PC-9 (cell line): ENCODE results near the gene RNF10. TPM values are rescaled to one million over a fixed set of nuclear protein-coding genes. Genes with fewer than 3 reads are reported as not detected.

ENCODE experiments used
- BruUV-seq: library from RNA; stranded (reverse); fragments of 400-500 nt; replicated peaks from 2 replicates; lab custom pipeline; 2021; lab: Mats Ljungman, UMichigan
- CTCF ChIA-PET: fragments of 300-600 bp; sonication (Branson Sonifier 250); formaldehyde crosslinking; loops from one replicate; lab custom pipeline; 2022; ENCODE audit warnings: antibody characterized with exemption; lab: Charles Lee
- POLR2A ChIA-PET: fragments of 300-600 bp; sonication (Branson Sonifier 250); formaldehyde crosslinking; loops from one replicate; lab custom pipeline; 2022; ENCODE audit warnings: antibody characterized with exemption; ENCODE audit not compliant: unreplicated experiment; lab: Charles Lee
- DNase-seq, 2 experiments: peaks; one replicate each; pipeline versions ENCODE4 v3.0.0 to v3.0.0-alpha.2; 2015 to 2022; ENCODE audit warnings: mixed read lengths in 1 of 2
- H2AFZ ChIP-seq: fragments of 200-600 bp; sonication (generic); 2 replicates; pipeline ENCODE4 v1.8.1; 2017; ENCODE audit warnings: antibody characterized with exemption
- H3F3A ChIP-seq: fragments of 200-600 bp; sonication (generic); 2 replicates; pipeline ENCODE4 v1.8.1; 2017; ENCODE audit warnings: antibody characterized with exemption, mild to moderate bottlenecking, low read depth; ENCODE audit not compliant: insufficient read depth
- H3K27ac ChIP-seq: fragments of 200-600 bp; sonication (generic); 2 replicates; pipeline ENCODE4 v1.6.1; 2016; ENCODE audit warnings: mixed run types
- H3K27me3 ChIP-seq: fragments of 200-600 bp; sonication (generic); 2 replicates; pipeline ENCODE4 v1.6.1; 2016; ENCODE audit warnings: low read depth, mixed run types; ENCODE audit not compliant: insufficient read depth
- H3K36me3 ChIP-seq: fragments of 200-600 bp; sonication (generic); 2 replicates; pipeline ENCODE4 v1.6.1; 2016; ENCODE audit warnings: low read depth, mixed run types
- H3K4me1 ChIP-seq: fragments of 200-600 bp; sonication (generic); replicated peaks from 2 replicates; pipeline ENCODE4 v1.6.1; 2016; ENCODE audit warnings: mixed run types; ENCODE audit not compliant: insufficient read depth
- H3K4me2 ChIP-seq: fragments of 200-600 bp; sonication (generic); 2 replicates; pipeline ENCODE4 v1.6.1; 2017; ENCODE audit warnings: mixed run types
- H3K4me3 ChIP-seq: fragments of 200-600 bp; sonication (generic); 2 replicates; pipeline ENCODE4 v1.6.1; 2016; ENCODE audit warnings: mixed run types
- H3K79me2 ChIP-seq: fragments of 200-600 bp; sonication (generic); 2 replicates; pipeline ENCODE4 v1.6.1; 2017; ENCODE audit warnings: low read depth, mixed run types
- H3K9me2 ChIP-seq: fragments of 200-600 bp; sonication (generic); 2 replicates; pipeline ENCODE4 v1.8.1; 2017; ENCODE audit warnings: mild to moderate bottlenecking; ENCODE audit not compliant: insufficient read depth
- H3K9me3 ChIP-seq: fragments of 200-600 bp; sonication (generic); 2 replicates; pipeline ENCODE4 v1.8.1; 2016; ENCODE audit warnings: low read depth; ENCODE audit not compliant: insufficient read depth
- H4K20me1 ChIP-seq: fragments of 200-600 bp; sonication (generic); 2 replicates; pipeline ENCODE4 v1.8.1; 2017; ENCODE audit not compliant: insufficient read depth
- CTCF ChIP-seq: fragments of 200-600 bp; sonication (generic); conservative IDR thresholded peaks from 2 replicates; pipeline ENCODE4 v1.6.1; 2017; ENCODE audit warnings: mixed run types, antibody characterized with exemption, mild to moderate bottlenecking, moderate library complexity
- EZH2 ChIP-seq: fragments of 200-600 bp; sonication (generic); IDR thresholded peaks from 2 replicates; pipeline ENCODE4 v1.8.0; 2017; ENCODE audit warnings: antibody characterized with exemption, low read depth
- intact Hi-C: fragments of 100-400 bp; cut with micrococcal nuclease; formaldehyde crosslinking; loops from one replicate; pipeline ENCODE4 v1.10.0; 2022; ENCODE audit not compliant: unreplicated experiment
- total RNA-seq: library from RNA; stranded (reverse); gene quantifications from 2 replicates; pipeline ENCODE4 v1.2.3, GENCODE V29; 2021

RNF10 gene
- total RNA-seq, 1 experiment from 2014 or later, result 196 TPM

GRCh38 chr12:120490833-120491512, 43.2 kb upstream of the RNF10 start:
- TF ChIP-seq CTCF (no peak), EZH2 (no peak)
- H3F3A ChIP-seq, result no peaks in the 10 kb centered on the region; the same call in 1 of the 2 replicates
- no peak overlapping the region for H3K27ac ChIP-seq
- H3K36me3 ChIP-seq, result no peaks in the 10 kb centered on the region; the same call in 1 of the 2 replicates
- POLR2A ChIA-PET, result no interaction called here
- H3K4me2 ChIP-seq, result no peak overlapping the region
- H3K4me3 ChIP-seq, result no peak overlapping the region
- peaks cover 18% of the 10 kb centered on the region for H3K79me2 ChIP-seq
- H3K4me1 ChIP-seq, result peaks cover 8% of the 10 kb centered on the region
- no peaks in the 10 kb centered on the region for H3K9me2 ChIP-seq
- no TSS peak for BruUV-seq
- DNase-seq, result no peak
- no peak overlapping the region for H2AFZ ChIP-seq
- intact Hi-C loops, result no loop called here
- H3K9me3 ChIP-seq, result no peaks in the 10 kb centered on the region
- CTCF ChIA-PET, result interaction anchor here (1.7 kb wide), 1 partner anchor 15 kb away, joined by 5 read pairs; no protein-coding TSS in a partner anchor
- no peaks in the 10 kb centered on the region for H3K27me3 ChIP-seq
- no peaks in the 10 kb centered on the region for H4K20me1 ChIP-seq

- Histone ChIP-seq H3K9me2 (no peaks in the 10 kb centered on the region), H2AFZ (peak overlapping the region; percentile 85), H3K27me3 (no peaks in the 10 kb centered on the region), H3K27ac (no peak overlapping the region), H4K20me1 (peaks cover 23% of the 10 kb centered on the region), H3K9me3 (no peaks in the 10 kb centered on the region), H3K4me1 (peaks cover 23% of the 10 kb centered on the region), H3K36me3 (peaks cover 8% of the 10 kb centered on the region), H3K79me2 (peaks cover 47% of the 10 kb centered on the region), H3K4me3 (peak overlapping the region; percentile 91), H3K4me2 (peak overlapping the region; percentile 95), H3F3A (peaks cover 27% of the 10 kb centered on the region)
- DNase-seq, result peak in 1 of 2 experiments; percentile 3
- intact Hi-C loops, result loop anchor here (1.0 to 2.0 kb wide), 3 partner anchors 20 to 34 kb away; partner anchors contain the start of genes COQ5 and SRSF9
- ChIA-PET CTCF (interaction anchor here (1.0 to 1.1 kb wide), 2 partner anchors 21 to 23 kb away, joined by 4 to 5 read pairs; no protein-coding TSS in a partner anchor), POLR2A (interaction anchor here (0.5 to 1.0 kb wide), 8 partner anchors 10 to 1174 kb away, joined by 3 to 8 read pairs (median 4); partner anchors contain the start of genes POP5 and RPLP0)
- TF ChIP-seq EZH2, result no peak
- no peak for TF ChIP-seq CTCF
- BruUV-seq, result no TSS peak
Observed at GRCh38 chr12:120495186-120495730, 38.9 kb upstream of the RNF10 start.

- H3F3A ChIP-seq, result peaks cover 33% of the 10 kb centered on the region
- ChIA-PET POLR2A (interaction anchor here (0.5 to 1.6 kb wide), 9 partner anchors 9 to 1926 kb away, joined by 3 to 26 read pairs (median 3); partner anchors contain the start of genes CLIP1, COX6A1, POP5 and RPLP0), CTCF (interaction anchor here (0.7 to 1.1 kb wide), 4 partner anchors 21 to 329 kb away, joined by 4 to 11 read pairs (median 4); no protein-coding TSS in a partner anchor)
- peak within 1 kb of the TSS; percentile 85 for H2AFZ ChIP-seq
- H3K4me2 ChIP-seq, result peak within 1 kb of the TSS; percentile 95
- no TSS peak for BruUV-seq
- peak within 1 kb of the TSS; percentile 21; the same call in 1 of the 2 replicates for H3K27ac ChIP-seq
- peaks cover 47% of the 10 kb centered on the region for H3K79me2 ChIP-seq
- no peaks in the 10 kb centered on the region for H3K9me3 ChIP-seq
- no peak for TF ChIP-seq EZH2
- no peak for TF ChIP-seq CTCF
- peak; percentile 87 to 98 for DNase-seq
- no peaks in the 10 kb centered on the region for H3K27me3 ChIP-seq
- H3K9me2 ChIP-seq, result no peaks in the 10 kb centered on the region
- peaks cover 8% of the 10 kb centered on the region for H3K36me3 ChIP-seq
- H4K20me1 ChIP-seq, result peaks cover 23% of the 10 kb centered on the region
- peaks cover 23% of the 10 kb centered on the region for H3K4me1 ChIP-seq
- intact Hi-C loops, result loop anchor here (1.0 to 2.0 kb wide), 4 partner anchors 21 to 139 kb away; partner anchors contain the start of genes COQ5 and SRSF9
- peak within 1 kb of the TSS; percentile 91 for H3K4me3 ChIP-seq
Observed at GRCh38 chr12:120495731-120496412, 38.3 kb upstream of the RNF10 start, which contains the start of gene DYNLL1. TSS of gene DYNLL1 (plus strand) at chr12:120496113. CDS start at chr12:120496422, 309 bp downstream.
